GM18868 (cell line): ENCODE results near the gene PSTPIP2.
"Not testable (repeated sequence)": the region's sequence is repeated elsewhere in the genome, so short reads cannot be mapped to it uniquely, and the experiment has no call there.

Experiments used
- ATAC-seq: cut with Tn5 transposase; IDR thresholded peaks from one replicate; pipeline ENCODE4 v1.9.1; 2021; ENCODE audit warnings: mild to moderate bottlenecking, moderate library complexity; ENCODE audit not compliant: unreplicated experiment

The PSTPIP2 gene

DNA sequence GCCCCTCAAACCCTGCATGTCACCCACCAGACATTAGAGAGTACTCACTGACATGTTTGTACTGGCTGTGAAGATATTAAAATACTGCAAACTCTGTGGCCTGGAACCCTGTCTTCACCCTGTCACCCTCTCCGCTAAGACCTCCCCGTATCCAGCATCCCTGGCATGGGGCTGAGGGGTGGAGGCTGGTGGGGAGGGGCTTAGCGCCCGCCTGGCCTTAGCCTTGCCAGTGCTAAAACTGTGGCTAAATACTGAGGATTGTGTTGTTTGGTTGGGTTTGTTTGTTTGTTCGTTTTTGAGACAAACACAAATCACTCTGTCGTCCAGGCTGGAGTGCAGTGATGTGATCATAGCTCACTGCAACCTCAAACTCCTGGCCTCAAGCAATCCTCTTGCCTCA, 1.8 kb downstream of the PSTPIP2 start:
- no peak for ATAC-seq

GRCh38 chr18:46069524-46069923, 2.5 kb downstream of the PSTPIP2 start:
- ATAC-seq: no peak

DNA sequence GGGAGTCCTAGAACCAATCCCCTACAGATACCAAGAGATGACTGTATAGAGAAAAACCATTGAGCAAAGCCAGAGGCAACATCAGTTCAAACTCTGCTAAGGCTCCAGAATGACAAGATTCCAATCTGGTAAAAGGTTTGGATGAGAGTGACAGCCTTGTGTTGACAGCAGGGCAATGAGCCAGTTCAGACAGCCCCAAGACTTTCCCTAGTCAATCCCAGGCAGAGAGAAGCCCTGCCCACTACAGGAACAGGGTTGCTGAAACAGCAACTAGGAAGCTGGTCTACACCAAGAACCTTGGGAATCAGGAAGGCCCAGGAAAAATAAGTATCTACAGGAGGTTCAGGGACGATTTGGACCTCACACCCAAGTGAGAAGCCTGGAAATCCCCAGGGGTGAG, 3.3 kb downstream of the PSTPIP2 start:
- no peak for ATAC-seq

GRCh38 chr18:46067438-46068007, 4.5 kb downstream of the PSTPIP2 start:
- ATAC-seq: no peak

DNA sequence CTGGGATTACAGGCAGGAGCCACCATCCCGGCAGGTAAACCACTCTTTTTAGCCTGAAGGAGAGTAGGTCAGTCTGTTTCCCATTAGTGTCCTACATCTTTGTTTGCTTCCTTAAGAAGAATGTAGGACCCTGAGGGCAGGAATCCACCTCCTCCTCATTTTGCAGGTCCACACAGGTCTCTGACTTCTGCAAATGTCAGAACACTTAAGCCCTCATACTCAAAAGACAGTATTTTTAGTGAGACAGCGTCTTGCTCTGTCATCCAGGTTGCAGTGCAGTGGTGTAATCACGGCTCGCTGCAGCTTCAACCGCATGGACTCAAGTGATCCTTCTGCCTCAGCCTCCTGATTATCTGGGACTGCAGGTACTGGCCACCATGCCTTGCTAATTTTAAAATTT, 9.3 kb downstream of the PSTPIP2 start:
- ATAC-seq: no peak

GRCh38 chr18:46061796-46062195, 10.3 kb downstream of the PSTPIP2 start:
- no peak for ATAC-seq

DNA sequence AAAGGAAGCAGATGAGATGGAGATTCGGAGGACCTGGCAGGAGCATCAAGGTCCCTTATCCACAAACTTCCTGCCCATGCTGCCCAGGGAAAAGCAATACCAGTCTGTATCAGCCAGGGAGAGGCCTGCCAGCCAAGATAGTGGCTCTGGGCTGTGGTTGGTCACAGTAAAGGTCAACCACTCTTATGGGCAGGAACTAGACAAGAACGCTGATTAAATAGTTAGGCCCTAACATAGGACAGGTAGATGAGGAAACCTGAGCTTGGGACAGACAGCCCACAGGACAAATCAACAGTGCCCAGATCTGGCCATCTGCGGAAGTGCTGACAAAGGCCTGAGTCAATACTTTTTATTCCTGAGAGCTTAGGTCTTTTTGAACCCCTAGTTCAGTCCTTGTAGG, 10.7 kb downstream of the PSTPIP2 start:
- no peak for ATAC-seq

- no peak for ATAC-seq
These were observed 11.7 kb downstream of the PSTPIP2 start for GRCh38 chr18:46060359-46060841.

DNA sequence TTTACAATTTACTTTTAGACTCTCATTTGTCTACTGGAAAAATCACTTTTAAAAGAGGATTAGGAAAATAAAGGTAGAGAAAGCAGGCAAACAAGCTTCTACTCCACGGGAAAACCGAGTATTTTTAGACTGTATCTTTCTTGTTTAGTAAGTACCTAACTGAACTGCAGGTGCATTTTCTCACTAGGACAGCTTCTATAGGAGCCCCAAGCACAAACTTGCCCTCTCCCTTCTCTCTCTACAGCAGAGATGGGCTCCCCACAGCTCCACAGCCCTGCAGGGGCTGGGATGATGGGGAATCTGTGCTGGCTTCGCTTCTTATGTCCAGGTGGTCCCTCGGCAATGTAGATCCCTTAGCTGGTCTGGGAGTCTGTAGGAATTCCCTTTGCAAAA, 16.2 kb downstream of the PSTPIP2 start:
- no peak for ATAC-seq

DNA sequence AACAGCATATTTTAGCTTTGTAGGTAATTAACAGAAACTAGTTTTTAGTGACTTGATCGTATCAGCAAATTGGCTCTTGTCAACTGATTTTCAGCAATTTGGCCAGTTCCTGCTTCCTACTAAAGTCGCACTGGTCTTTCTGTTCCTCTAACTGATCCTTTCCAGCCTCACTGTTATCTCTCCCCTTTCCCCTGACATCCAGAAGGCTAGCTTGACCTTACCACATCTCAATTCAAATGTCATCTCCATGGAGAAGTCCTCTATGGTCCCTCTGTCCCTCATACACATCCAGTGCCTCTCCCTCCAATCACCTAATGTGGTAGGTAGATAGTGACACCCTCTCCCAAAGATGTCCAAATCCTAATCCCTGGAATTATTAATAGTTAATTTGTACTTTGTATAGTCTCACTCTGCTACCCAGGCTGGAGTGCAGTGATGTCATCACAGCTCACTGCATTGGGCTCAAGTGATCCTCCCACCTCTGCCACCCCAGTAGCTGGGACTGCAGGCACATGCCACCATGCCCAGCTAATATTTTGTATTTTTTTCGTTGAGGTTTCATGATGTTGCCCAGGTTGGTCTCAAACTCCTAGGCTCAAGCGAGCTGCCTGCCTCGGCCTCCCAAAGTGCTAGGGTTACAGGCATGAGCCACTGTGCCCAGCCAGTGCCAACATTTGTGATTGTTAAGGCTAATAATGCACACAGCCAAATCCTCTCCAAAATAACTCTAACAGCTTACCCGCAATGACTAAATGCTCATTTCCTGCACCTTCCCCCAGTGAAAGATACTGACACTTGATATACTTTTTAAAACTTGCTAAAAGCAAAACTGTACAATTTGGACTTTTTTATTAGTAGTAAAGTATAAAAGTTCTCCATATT, 16.9 kb downstream of the PSTPIP2 start:
- peak; percentile 54 for ATAC-seq

DNA sequence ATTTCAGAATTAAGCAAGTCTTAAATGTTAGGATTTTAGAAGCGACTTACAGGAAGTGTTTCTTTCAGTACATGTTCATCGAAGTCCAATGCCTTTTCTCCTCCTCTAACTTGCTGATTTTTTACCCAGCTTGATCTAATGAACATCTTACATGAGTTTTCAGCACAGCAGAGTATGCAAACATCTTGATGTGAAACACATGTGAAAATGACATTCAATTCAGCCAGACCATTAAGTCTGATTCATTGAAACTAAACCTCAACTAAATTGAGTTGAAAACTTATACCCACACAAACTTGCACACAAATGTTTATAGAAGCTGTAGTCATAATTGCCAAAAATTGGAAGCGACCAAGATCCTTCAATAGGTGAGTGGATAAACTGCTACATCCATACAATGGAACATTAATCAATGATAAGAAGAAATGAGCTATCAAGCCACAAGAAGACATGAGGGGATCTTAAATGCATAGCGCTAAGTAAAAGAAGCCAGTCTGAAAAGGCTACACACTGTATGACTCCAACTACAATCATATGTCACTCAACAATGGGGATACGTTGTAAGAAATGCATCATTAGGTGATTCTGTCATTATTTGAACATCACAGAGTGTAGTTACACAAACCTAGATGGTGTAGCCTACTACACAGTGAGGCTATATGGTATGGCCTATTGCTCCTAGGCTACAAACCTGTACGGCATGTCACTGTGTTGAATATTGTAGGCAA, 18.5 kb downstream of the PSTPIP2 start:
- ATAC-seq: no peak

GRCh38 chr18:46051731-46052461, 20.2 kb downstream of the PSTPIP2 start:
- ATAC-seq: no peak

- ATAC-seq: no peak
These were observed 21.8 kb downstream of the PSTPIP2 start for GRCh38 chr18:46050268-46050667.

- ATAC-seq: no peak
These were observed 23.4 kb downstream of the PSTPIP2 start for GRCh38 chr18:46048641-46049040.

GRCh38 chr18:46047369-46047768, 24.7 kb downstream of the PSTPIP2 start:
- not testable (repeated sequence) for ATAC-seq

DNA sequence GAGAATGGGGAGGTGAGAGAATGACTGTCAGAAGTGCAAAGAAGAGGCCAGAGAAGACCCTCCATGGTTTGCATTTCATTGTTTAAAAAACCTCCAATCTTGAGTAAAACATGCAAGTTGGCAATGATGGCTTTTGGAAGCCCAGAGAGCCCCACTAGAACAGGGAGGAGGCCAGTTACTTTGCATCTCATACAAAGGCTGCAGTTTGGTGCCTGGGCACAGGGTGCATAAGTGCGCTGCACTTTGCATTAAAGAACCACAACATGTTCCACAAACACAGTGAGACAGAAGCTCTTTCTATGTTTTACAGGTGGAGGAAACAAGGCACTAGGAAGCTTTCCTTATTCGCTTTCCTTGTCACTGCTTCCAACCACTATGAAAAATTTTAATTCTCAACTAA, 25.4 kb downstream of the PSTPIP2 start:
- no peak for ATAC-seq

DNA sequence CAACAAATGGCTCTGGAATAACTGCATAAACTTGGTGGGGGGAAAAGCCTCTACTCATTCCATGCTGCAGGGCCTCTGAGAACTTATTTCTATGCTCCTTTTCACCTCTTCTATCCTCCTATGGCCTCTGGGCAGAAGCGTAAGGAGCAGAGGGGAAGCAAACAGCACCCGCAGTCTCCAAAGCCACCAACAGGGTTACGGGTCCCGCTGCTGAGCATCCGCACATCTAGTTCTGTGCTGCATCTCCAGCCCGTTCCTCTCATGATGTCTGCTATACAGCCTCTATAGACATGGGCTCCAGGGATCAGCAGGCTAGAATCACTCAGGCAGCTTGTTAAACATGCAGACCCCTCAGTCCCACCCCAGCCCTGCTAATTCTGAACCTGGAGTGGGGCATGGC, 25.9 kb downstream of the PSTPIP2 start:
- ATAC-seq: no peak

DNA sequence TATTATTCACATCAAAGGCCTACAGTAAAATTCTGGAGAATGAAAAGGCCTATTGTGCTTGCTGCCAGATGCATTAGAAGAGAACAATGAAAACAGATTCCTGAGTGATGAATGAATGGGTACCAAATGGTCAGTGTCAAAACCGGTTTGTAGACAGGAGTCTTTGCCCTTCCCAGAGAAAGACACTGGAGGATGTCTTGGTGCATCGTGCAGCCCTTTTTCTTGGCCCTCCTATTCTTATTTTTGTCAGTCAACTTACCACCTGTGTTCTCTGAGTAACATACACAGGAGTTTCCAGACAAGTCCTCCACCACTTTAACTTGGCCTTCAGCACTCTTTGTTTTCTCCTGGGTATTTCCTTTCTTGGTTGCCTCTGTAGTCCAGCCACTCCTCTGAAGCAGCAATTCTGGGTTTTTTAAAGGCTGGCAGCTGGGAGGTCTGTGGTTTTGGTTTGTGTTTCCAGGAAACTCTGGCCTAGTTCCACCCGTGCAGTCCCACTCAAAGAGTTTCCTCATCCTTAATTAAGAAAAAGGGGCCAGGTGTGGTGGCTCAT, 29.4 kb downstream of the PSTPIP2 start:
- ATAC-seq: no peak

DNA sequence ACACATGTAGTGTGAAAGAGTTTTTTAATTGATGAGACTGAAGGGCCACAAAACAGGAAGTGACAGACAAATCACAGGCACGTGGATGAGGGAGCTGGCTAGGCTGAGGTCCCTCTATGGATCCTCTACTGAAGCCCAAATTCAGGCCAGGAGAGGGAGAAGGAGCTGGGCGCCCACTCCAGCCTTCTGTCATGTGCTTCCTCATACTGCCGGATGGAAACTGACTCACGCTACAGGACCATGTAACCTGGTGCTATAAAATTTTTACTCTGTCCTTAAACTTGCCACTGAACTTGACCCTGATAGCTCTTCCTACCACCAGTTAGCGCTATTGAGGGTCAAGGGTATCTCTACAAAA, 31.3 kb downstream of the PSTPIP2 start:
- ATAC-seq: no peak

GRCh38 chr18:46040033-46040746, 31.9 kb downstream of the PSTPIP2 start:
- no peak for ATAC-seq
